Measurements from ENCODE around the gene TDO2. TPM values are rescaled to one million over a fixed set of nuclear protein-coding genes. Genes with fewer than 3 reads are reported as not detected.

Gene TDO2
- total RNA-seq, 1 experiment from 2014 or later: not detected

DNA sequence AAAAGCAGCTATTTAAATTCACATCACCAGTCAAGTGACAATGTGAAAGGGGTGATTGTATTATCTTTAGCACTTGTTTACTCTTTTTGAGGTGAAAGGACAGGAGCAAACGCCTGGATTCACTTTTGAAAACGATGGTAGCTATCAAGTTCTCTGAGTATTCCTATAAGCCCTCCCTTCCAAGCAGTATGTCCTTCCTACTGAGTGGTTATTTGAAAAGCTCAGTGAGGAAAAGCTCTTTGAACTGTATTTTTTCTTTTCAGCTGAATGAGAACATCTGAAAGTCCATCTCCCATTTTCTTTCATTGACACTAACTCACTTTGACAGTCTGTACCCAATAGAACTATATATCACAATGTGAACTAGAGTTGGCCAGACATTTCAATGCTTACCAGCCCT lies 59.3 kb downstream of the TDO2 start:
- H3K27ac Mint-ChIP-seq (ENCODE audit: unreplicated experiment): no peak overlapping the region
- BruUV-seq (replicated peaks): no TSS peak
- no peaks in the 10 kb centered on the region for H3K27me3 Mint-ChIP-seq (ENCODE audit: unreplicated experiment)
- TF ChIP-seq CTCF (IDR thresholded peaks at IDR 0.05; ENCODE audit: unreplicated experiment): no peak
- H3K36me3 Mint-ChIP-seq (ENCODE audit: insufficient read depth, unreplicated experiment): no peaks in the 10 kb centered on the region
- H3K4me1 Mint-ChIP-seq (ENCODE audit: low read depth, unreplicated experiment): no peaks in the 10 kb centered on the region
- H3K9me3 Mint-ChIP-seq (ENCODE audit: low read depth, unreplicated experiment): no peaks in the 10 kb centered on the region
- CTCF ChIA-PET: interaction anchor here (1.3 kb wide), 1 partner anchor 9 kb away, joined by 3 read pairs; no protein-coding TSS in a partner anchor
- intact Hi-C loops (cut with micrococcal nuclease; ENCODE audit: unreplicated experiment): no loop called here
- no peak overlapping the region for H3K4me3 Mint-ChIP-seq (ENCODE audit: low read depth, unreplicated experiment)
- DNase-seq: no peak

DNA sequence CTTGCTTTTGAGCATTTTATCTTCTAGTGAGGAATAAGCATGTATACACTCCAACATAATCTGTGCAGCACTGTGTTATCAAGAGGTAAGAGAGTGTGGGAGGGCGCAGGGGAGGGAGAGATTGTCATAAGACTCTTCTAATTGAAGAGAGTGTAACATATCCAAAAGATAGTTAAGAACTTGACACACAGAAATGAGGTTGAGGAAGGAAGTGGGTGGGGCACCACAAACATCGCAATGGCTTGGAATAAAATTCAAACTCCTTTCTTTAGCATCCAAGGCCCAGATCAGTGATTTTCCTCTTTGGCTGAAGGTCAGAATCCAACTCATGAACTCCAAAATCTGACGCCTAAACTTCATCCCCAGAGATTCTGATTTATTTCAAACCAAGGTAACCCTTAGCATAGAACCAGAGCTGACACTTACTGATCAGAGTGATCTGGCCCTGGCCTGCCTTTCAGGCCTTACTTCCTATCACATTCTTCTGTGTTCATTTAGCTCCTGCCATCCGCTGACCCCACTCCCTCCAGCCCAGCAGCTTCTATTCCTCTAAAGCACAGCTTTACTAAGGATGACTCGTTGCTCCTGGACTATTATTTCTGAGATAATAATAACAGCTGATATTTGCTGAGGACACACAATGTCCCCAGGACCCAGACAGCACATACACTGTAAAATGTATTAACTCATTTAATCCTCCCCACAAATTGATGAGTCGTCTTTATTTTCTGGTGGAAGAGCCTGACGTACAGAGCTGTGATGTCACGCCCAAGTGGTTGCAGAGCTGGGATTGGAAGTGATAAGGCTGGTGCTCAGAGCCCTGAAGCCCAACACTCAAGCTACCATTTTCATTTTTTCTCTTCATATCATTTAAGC lies 60.8 kb downstream of the TDO2 start:
- CTCF ChIA-PET: interaction anchor here (0.7 kb wide), 1 partner anchor 15 kb away, joined by 3 read pairs; no protein-coding TSS in a partner anchor
- DNase-seq: no peak
- no TSS peak for BruUV-seq (replicated peaks)
- Mint-ChIP-seq H3K4me3 (ENCODE audit: low read depth, unreplicated experiment) (no peak overlapping the region), H3K36me3 (ENCODE audit: insufficient read depth, unreplicated experiment) (no peaks in the 10 kb centered on the region), H3K9me3 (ENCODE audit: low read depth, unreplicated experiment) (no peaks in the 10 kb centered on the region), H3K27me3 (ENCODE audit: unreplicated experiment) (no peaks in the 10 kb centered on the region), H3K27ac (ENCODE audit: unreplicated experiment) (no peak overlapping the region), H3K4me1 (ENCODE audit: low read depth, unreplicated experiment) (no peaks in the 10 kb centered on the region)
- intact Hi-C loops (cut with micrococcal nuclease; ENCODE audit: unreplicated experiment): no loop called here
- no peak for TF ChIP-seq CTCF (IDR thresholded peaks at IDR 0.05; ENCODE audit: unreplicated experiment)

GRCh38 chr4:155966171-155966570 lies 62.7 kb downstream of the TDO2 start:
- no peaks in the 10 kb centered on the region for H3K4me1 Mint-ChIP-seq (ENCODE audit: low read depth, unreplicated experiment)
- no peak overlapping the region for H3K4me3 Mint-ChIP-seq (ENCODE audit: low read depth, unreplicated experiment)
- H3K36me3 Mint-ChIP-seq (ENCODE audit: insufficient read depth, unreplicated experiment): no peaks in the 10 kb centered on the region
- intact Hi-C loops (cut with micrococcal nuclease; ENCODE audit: unreplicated experiment): no loop called here
- H3K27me3 Mint-ChIP-seq (ENCODE audit: unreplicated experiment): no peaks in the 10 kb centered on the region
- BruUV-seq (replicated peaks): no TSS peak
- no peak for TF ChIP-seq CTCF (IDR thresholded peaks at IDR 0.05; ENCODE audit: unreplicated experiment)
- CTCF ChIA-PET: no interaction called here
- no peak for DNase-seq
- no peak overlapping the region for H3K27ac Mint-ChIP-seq (ENCODE audit: unreplicated experiment)
- no peaks in the 10 kb centered on the region for H3K9me3 Mint-ChIP-seq (ENCODE audit: low read depth, unreplicated experiment)

DNA sequence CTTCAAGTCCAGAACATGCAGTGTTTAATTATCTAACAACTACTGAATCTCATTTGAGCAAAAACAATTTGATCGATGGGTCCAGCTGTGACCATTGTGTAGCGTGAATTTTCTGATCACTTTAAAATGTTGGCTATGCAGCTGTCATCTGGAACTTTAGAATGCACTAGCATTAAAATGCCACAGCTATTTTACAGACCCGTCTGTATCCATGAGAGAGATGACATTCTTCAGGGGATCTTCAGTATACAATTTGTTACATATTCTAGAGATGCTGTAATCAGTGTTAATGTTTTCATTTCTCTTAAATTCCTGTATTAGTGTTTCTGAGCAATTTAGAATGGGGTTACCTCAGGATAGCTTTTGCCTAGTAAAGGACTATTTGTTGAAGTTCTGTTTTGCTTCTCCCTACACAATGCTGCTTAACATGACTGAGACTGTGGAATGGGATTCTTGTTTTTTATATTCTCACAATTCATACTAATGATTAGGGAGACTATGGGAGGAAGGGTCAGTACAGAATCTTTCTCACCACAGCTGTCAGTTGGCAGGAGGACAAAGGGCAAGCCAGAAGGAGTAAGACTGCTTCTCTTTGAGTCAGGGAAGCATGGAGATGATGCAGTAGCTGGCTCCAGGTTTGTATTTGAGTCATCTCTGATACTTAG lies 63.4 kb downstream of the TDO2 start:
- BruUV-seq (replicated peaks): no TSS peak
- CTCF ChIA-PET: no interaction called here
- Mint-ChIP-seq H3K4me3 (ENCODE audit: low read depth, unreplicated experiment) (no peak overlapping the region), H3K4me1 (ENCODE audit: low read depth, unreplicated experiment) (no peaks in the 10 kb centered on the region), H3K9me3 (ENCODE audit: low read depth, unreplicated experiment) (no peaks in the 10 kb centered on the region), H3K27ac (ENCODE audit: unreplicated experiment) (no peak overlapping the region), H3K36me3 (ENCODE audit: insufficient read depth, unreplicated experiment) (no peaks in the 10 kb centered on the region), H3K27me3 (ENCODE audit: unreplicated experiment) (no peaks in the 10 kb centered on the region)
- no peak for DNase-seq
- TF ChIP-seq CTCF (IDR thresholded peaks at IDR 0.05; ENCODE audit: unreplicated experiment): no peak
- intact Hi-C loops (cut with micrococcal nuclease; ENCODE audit: unreplicated experiment): no loop called here

Other genes starting within 250 kb of the TDO2 start
- gene GUCY1A1, start 236.8 kb upstream of the TDO2 start, total RNA-seq (2022): 19.0 and 23.6 TPM in 2 replicates
- 19.3 TPM in 2 replicates for gene GUCY1B1, start 144.7 kb upstream of the TDO2 start, total RNA-seq (2022)
- not detected in 2 replicates for gene ASIC5, start 37.4 kb upstream of the TDO2 start, total RNA-seq (2022)
- gene CTSO, start 50.2 kb downstream of the TDO2 start, total RNA-seq (2022): 7.3 and 9.1 TPM in 2 replicates